GM13976 (cell line): ENCODE data around the gene KRR1.
A peak's percentile ranks its signal among the peaks of the same experiment; 100 is the strongest.
"Not testable (repeated sequence)": the region's sequence is repeated elsewhere in the genome, so short reads cannot be mapped to it uniquely, and the experiment has no call there.

Experiments used
- DNase-seq: peaks from one replicate; pipeline ENCODE4 v3.0.0; 2012; ENCODE audit warnings: low spot score
- in situ Hi-C: fragments of 300-500 bp; cut with MboI; formaldehyde crosslinking; loops from one replicate; pipeline ENCODE4 v1.12.0; 2022; ENCODE audit warnings: low sequenced_read_pairs, mixed read lengths, inconsistent platforms; ENCODE audit not compliant: unreplicated experiment
- TF ChIP-seq, protein P1 (sequence below): IDR thresholded peaks from 2 replicates; pipeline ENCODE4 v1.5.1; 2012; ENCODE audit warnings: borderline replicate concordance, mild to moderate bottlenecking; ENCODE audit not compliant: insufficient read depth; ENCODE audit errors: extremely low read depth, missing control alignments, control extremely low read depth

Gene KRR1

GRCh38 chr12:75528692-75529091, 17.3 kb upstream of the KRR1 start:
- no peak for DNase-seq
- in situ Hi-C loops = loop anchor here (5.0 to 25.0 kb wide), 4 partner anchors 509 to 1034 kb away; partner anchors contain the start of genes BBS10 and OSBPL8
- TF ChIP-seq, protein P1, sequence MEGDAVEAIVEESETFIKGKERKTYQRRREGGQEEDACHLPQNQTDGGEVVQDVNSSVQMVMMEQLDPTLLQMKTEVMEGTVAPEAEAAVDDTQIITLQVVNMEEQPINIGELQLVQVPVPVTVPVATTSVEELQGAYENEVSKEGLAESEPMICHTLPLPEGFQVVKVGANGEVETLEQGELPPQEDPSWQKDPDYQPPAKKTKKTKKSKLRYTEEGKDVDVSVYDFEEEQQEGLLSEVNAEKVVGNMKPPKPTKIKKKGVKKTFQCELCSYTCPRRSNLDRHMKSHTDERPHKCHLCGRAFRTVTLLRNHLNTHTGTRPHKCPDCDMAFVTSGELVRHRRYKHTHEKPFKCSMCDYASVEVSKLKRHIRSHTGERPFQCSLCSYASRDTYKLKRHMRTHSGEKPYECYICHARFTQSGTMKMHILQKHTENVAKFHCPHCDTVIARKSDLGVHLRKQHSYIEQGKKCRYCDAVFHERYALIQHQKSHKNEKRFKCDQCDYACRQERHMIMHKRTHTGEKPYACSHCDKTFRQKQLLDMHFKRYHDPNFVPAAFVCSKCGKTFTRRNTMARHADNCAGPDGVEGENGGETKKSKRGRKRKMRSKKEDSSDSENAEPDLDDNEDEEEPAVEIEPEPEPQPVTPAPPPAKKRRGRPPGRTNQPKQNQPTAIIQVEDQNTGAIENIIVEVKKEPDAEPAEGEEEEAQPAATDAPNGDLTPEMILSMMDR = no peak

- DNase-seq = no peak
- in situ Hi-C loops = loop anchor here (5.0 to 25.0 kb wide), 4 partner anchors 509 to 1034 kb away; partner anchors contain the start of genes BBS10 and OSBPL8
- TF ChIP-seq, protein P1 = no peak
These were observed 16.9 kb upstream of the KRR1 start for GRCh38 chr12:75528272-75528671.

DNA sequence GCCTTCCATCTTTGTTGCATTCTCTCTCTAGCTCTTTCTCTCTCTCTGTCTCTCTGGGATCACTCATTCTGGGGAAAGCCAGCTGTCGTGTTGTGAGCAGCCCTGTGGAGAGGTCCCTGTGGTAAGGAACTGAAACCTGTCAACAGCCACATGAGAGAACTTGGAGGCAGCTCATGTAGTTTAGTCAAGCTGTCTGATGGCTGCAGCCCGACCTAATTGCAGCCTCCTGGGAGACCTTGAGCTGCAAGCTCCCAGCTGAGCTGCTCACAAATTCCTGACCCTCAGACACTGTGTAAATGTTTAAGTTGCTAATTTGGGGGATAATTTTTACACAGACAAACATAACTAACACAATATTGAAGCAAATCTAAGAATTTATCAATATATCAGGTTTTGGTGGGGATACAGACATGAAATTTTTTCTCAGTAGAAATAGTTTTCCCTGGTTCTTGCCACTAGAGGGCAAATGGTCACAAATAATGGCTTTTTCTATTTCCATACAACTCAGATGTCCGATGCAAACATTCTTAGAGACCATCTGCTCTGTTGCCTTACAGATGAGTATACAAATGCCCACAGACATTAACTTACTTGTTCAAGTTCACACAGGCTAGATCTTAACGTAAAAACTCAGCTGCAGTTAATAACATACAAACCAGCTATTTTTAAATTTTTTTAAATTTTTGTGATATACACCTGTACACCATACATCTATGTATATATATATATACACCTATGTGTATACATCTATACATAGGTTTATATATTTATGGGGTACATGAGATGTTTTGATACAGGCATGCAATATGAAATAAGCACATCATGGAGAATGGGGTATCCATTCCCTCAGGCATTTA, 15.5 kb upstream of the KRR1 start:
- DNase-seq = peak; percentile 46
- in situ Hi-C loops = loop anchor here (5.0 to 25.0 kb wide), 4 partner anchors 510 to 1035 kb away; partner anchors contain the start of genes BBS10 and OSBPL8
- TF ChIP-seq, protein P1 = peak; percentile 49

DNA sequence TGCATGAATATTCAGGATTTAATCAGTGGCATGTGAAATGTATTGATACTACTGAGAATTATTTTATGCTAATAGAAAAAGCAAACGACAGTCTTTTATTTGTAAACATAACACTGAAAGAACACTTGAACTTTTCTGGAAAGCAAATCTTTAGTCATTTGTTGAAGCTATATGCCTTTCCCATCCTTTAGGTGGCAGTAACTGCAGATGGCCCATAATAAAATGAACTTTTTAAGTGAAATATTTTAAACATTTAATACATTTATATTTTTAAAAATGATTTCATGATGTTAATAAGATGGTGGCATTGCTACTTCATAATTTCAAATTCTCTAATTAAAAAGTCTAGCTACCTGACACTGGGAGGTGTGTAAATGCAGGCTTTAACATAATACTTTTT, 13.9 kb upstream of the KRR1 start:
- TF ChIP-seq, protein P1 = no peak
- DNase-seq = no peak
- in situ Hi-C loops = loop anchor here (5.0 to 25.0 kb wide), 4 partner anchors 512 to 1037 kb away; partner anchors contain the start of genes BBS10 and OSBPL8

DNA sequence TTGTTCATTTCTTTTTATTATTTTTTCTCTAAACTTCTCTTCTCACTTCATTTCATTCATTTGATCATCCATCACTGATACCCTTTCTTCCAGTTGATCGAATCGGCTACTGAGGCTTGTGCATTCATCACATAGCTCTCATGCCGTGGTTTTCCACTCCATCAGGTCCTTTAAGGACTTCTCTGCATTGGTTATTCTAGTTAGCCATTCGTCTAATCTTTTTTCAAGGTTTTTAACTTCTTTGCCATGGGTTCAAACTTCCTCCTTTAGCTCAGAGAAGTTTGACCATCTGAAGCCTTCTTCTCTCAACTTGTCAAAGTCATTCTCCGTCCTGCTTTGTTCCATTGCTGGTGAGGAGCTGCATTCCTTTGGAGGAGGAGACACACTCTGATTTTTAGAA, 10.7 kb upstream of the KRR1 start:
- in situ Hi-C loops, DNase-seq: not testable (repeated sequence)

GRCh38 chr12:75521224-75521623, 9.8 kb upstream of the KRR1 start:
- in situ Hi-C loops, DNase-seq: not testable (repeated sequence)

DNA sequence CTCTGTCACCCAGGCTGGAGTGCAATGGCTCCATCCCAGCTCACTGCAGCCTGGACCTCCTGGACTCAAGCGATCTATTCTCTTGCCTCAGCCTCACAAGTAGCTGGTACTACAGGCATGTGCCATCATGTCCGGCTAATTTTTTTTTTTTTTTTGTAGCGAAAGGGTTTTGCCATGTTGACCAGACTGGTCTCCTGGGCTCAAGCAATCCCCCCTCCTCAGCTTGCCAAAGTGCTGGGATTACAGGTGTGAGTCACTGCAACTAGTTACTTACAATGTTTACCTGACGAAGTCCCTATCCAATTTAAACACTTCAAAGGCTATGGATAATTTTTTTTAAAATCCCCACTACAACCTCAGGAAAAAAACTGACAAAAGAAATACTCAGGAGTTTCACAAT, 1.8 kb downstream of the KRR1 start:
- in situ Hi-C loops = no loop called here
- no peak for DNase-seq
- TF ChIP-seq, protein P1 = no peak
